Fibroblast of lung (primary cell): ENCODE results near the gene WWOX.

ENCODE experiments used
- EZH2 ChIP-seq: IDR thresholded peaks from 2 replicates; pipeline ENCODE4 v1.5.1; 2012; ENCODE audit warnings: low read length, control low read depth, mild to moderate bottlenecking; ENCODE audit errors: missing control alignments
- TF ChIP-seq, protein P1 (sequence below), 2 donors: IDR thresholded peaks in 1 of 2; conservative IDR thresholded peaks in 1 of 2; 1 replicate in 1 of 2; 2 replicates in 1 of 2; pipeline ENCODE4 v1.5.1; 2011 to 2012; ENCODE audit warnings: low read length in 2 of 2, control low read depth in 1 of 2, inconsistent platforms in 1 of 2, low read depth in 1 of 2, mild to moderate bottlenecking in 1 of 2

DNA sequence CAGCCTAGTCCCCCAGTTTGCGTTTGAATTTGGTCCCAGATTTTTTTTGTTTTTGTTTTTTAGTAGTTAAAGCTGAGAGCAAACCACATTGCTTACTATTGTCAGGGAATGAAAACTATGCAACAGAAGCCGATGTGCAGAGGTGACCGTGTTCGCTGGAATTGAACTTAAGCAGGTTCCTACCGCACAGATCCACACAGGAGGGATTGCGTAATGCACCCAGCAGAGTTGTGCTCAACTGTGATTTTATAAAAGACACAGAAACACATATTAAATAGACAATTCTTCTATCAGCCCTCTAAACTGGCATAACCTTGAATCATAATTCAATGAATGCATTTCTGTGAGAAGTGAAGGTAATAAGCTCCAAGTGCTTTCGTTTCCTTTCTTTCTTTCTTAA, 443.0 kb downstream of the WWOX start:
- TF ChIP-seq, protein P1, sequence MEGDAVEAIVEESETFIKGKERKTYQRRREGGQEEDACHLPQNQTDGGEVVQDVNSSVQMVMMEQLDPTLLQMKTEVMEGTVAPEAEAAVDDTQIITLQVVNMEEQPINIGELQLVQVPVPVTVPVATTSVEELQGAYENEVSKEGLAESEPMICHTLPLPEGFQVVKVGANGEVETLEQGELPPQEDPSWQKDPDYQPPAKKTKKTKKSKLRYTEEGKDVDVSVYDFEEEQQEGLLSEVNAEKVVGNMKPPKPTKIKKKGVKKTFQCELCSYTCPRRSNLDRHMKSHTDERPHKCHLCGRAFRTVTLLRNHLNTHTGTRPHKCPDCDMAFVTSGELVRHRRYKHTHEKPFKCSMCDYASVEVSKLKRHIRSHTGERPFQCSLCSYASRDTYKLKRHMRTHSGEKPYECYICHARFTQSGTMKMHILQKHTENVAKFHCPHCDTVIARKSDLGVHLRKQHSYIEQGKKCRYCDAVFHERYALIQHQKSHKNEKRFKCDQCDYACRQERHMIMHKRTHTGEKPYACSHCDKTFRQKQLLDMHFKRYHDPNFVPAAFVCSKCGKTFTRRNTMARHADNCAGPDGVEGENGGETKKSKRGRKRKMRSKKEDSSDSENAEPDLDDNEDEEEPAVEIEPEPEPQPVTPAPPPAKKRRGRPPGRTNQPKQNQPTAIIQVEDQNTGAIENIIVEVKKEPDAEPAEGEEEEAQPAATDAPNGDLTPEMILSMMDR (conservative IDR thresholded peaks at IDR 0.05 in 1 of 2, IDR thresholded peaks at IDR 0.05 in 1 of 2; ENCODE audit: low read depth in 1 of 2, low read length in 2 of 2), result no peak
- no peak for TF ChIP-seq EZH2
